Aorta (tissue), 5 donors: Measurements from ENCODE around the gene ZMYND19. TPM values are rescaled to one million over a fixed set of nuclear protein-coding genes. Genes with fewer than 3 reads are reported as not detected.

Experiments
- ATAC-seq: fragments of 200-7000 bp; cut with Tn5 transposase; one replicate; pipeline ENCODE4 v1.9.1; 2022; ENCODE audit warnings: moderate library complexity; ENCODE audit not compliant: low FRiP score
- DNase-seq, 2 donors: peaks; one replicate each; pipeline ENCODE4 v3.0.0-alpha.2; 2020
- H3K27ac ChIP-seq, 2 donors: one replicate each; pipeline ENCODE4 v1.5.1; 2013; ENCODE audit warnings: low read length in 2 of 2, mild to moderate bottlenecking in 2 of 2, moderate library complexity in 2 of 2, control low read depth in 1 of 2, inconsistent platforms in 1 of 2, low read depth in 1 of 2
- H3K27me3 ChIP-seq, 2 donors: one replicate each; pipeline ENCODE4 v1.6.1; 2013; ENCODE audit warnings: control low read depth in 1 of 2, low read length in 1 of 2, mild to moderate bottlenecking in 1 of 2, moderate library complexity in 1 of 2; ENCODE audit not compliant: insufficient read depth in 2 of 2, control insufficient read depth in 1 of 2
- H3K36me3 ChIP-seq, 2 donors: one replicate each; pipeline ENCODE4 v1.6.1; 2013; ENCODE audit warnings: control low read depth in 1 of 2, low read length in 1 of 2, mild to moderate bottlenecking in 1 of 2; ENCODE audit not compliant: insufficient read depth in 2 of 2, control insufficient read depth in 1 of 2
- H3K4me1 ChIP-seq, 2 donors: one replicate each; pipeline ENCODE4 v1.6.1; 2013; ENCODE audit warnings: low read length in 2 of 2, control low read depth in 1 of 2, mild to moderate bottlenecking in 1 of 2, moderate library complexity in 1 of 2; ENCODE audit not compliant: insufficient read depth in 2 of 2, control insufficient read depth in 1 of 2
- H3K4me3 ChIP-seq, 2 donors: one replicate each; pipeline ENCODE4 v1.5.1; 2013; ENCODE audit warnings: low read length in 2 of 2, control low read depth in 1 of 2, mild to moderate bottlenecking in 1 of 2
- H3K9me3 ChIP-seq: one replicate; pipeline ENCODE4 v1.6.1; 2013; ENCODE audit warnings: mild to moderate bottlenecking, low read length; ENCODE audit not compliant: control insufficient read depth
- WGBS, 2 donors: extraction: QIAGEN DNeasy Blood & Tissue Kit; methylation state at CpG; one replicate each; pipeline ENCODE4 v1.1.7; 2013; 5-methylcytosine and 5-hydroxymethylcytosine counted together
- intact Hi-C, 2 donors: fragments of 100-400 bp; cut with DNase I; formaldehyde crosslinking; loops; one replicate each; pipeline versions ENCODE4 v1.14.2 to v1.15.0; 2022
- polyA plus RNA-seq, 2 donors: library from polyadenylated mRNA; stranded (reverse); fragments of 200-250 nt; gene quantifications; one replicate each; pipeline ENCODE4 v1.2.3, GENCODE V29; 2013
- total RNA-seq, 2 donors: library from RNA; stranded (reverse); fragmentation: NEBNext Ultra II Directional; extraction: Animal tissue kit (Norgen Biotek cat#: 25700); gene quantifications; one replicate each; pipeline ENCODE4 v1.2.1, GENCODE V29; 2021
- donor health status: healthy with polysubstance abuse.
- donor health status: Bipolar disorder and iron deficiency.
- donor health status: DM: no; HTN: no; CAD: no.
- donor health status: DM: no; HTN: no; CAD: no.
- donor health status: DM: yes; HTN: yes; CAD: no.

ZMYND19 gene
- total and polyA plus RNA-seq, 4 donors, result 8.0 to 15.0 (median 11.5) TPM

GRCh38 chr9:137610944-137611343 is 20.6 kb upstream of the ZMYND19 start:
- no peaks in the 10 kb centered on the region for H3K9me3 ChIP-seq
- no peak overlapping the region for H3K27ac ChIP-seq
- 82 to 85% methylated on average over 6 of the region's 6 CpGs for WGBS, 2 donors
- H3K4me3 ChIP-seq, result no peak overlapping the region
- ATAC-seq, result no peak
- no peak for DNase-seq
- H3K4me1 ChIP-seq, result no peaks in the 10 kb centered on the region
- H3K36me3 ChIP-seq, result no peaks in the 10 kb centered on the region
- intact Hi-C loops, result no loop called here
- H3K27me3 ChIP-seq, result no peaks in the 10 kb centered on the region

- 51 to 60% methylated on average over 17 of the region's 17 CpGs for whole genome bisulfite sequencing, 2 donors
- intact Hi-C loops, result loop anchor here in 1 of 2 donors (10.0 kb wide), 1 partner anchor 52 kb away; the partner anchor contains the start of genes MRPL41 and PNPLA7
- no peaks in the 10 kb centered on the region for H3K9me3 ChIP-seq
- H3K4me1 ChIP-seq, result no peaks in the 10 kb centered on the region
- DNase-seq, result no peak
- no peak for ATAC-seq
- no peak overlapping the region for H3K27ac ChIP-seq
- no peak overlapping the region for H3K4me3 ChIP-seq
- no peaks in the 10 kb centered on the region for H3K27me3 ChIP-seq
- no peaks in the 10 kb centered on the region for H3K36me3 ChIP-seq
These were observed 17.0 kb upstream of the ZMYND19 start for GRCh38 chr9:137607141-137607857.

GRCh38 chr9:137606734-137607138 is 16.4 kb upstream of the ZMYND19 start:
- Histone ChIP-seq H3K27ac (no peak overlapping the region), H3K27me3 (no peaks in the 10 kb centered on the region), H3K4me1 (no peaks in the 10 kb centered on the region), H3K4me3 (no peak overlapping the region), H3K9me3 (no peaks in the 10 kb centered on the region), H3K36me3 (no peaks in the 10 kb centered on the region)
- DNase-seq, result peak; percentile 73 to 80
- intact Hi-C loops, result loop anchor here in 1 of 2 donors (10.0 kb wide), 1 partner anchor 52 kb away; the partner anchor contains the start of genes MRPL41 and PNPLA7
- no peak for ATAC-seq
- WGBS, 2 donors, result 34 to 37% methylated on average over 13 of the region's 13 CpGs

GRCh38 chr9:137606005-137606621 is 15.8 kb upstream of the ZMYND19 start:
- ATAC-seq, result no peak
- H3K4me1 ChIP-seq, result no peaks in the 10 kb centered on the region
- H3K27me3 ChIP-seq, result no peaks in the 10 kb centered on the region
- DNase-seq, result peak; percentile 65 to 80
- H3K36me3 ChIP-seq, result no peaks in the 10 kb centered on the region
- WGBS, 2 donors, result 5 to 9% methylated on average over 23 to 57 of the region's 57 CpGs
- intact Hi-C loops, result loop anchor here in 1 of 2 donors (10.0 kb wide), 1 partner anchor 51 kb away; the partner anchor contains the start of genes MRPL41 and PNPLA7
- peak overlapping the region; percentile 56 to 83 for H3K4me3 ChIP-seq
- no peaks in the 10 kb centered on the region for H3K9me3 ChIP-seq
- no peak overlapping the region for H3K27ac ChIP-seq

GRCh38 chr9:137605121-137606004 is 15.1 kb upstream of the ZMYND19 start, which contains the start of gene ARRDC1:
TSS of gene ARRDC1 (plus strand) at chr9:137605686. CDS start at chr9:137605718, 32 bp downstream.
- intact Hi-C loops, result loop anchor here in 1 of 2 donors (10.0 kb wide), 1 partner anchor 51 kb away; the partner anchor contains the start of genes MRPL41 and PNPLA7
- H3K27ac ChIP-seq, result peak within 1 kb of the TSS in 1 of 2 donors; percentile 53
- H3K27me3 ChIP-seq, result no peaks in the 10 kb centered on the region
- no peaks in the 10 kb centered on the region for H3K9me3 ChIP-seq
- ATAC-seq (peak; percentile 93), DNase-seq (peak; percentile 97 to 98)
- peak within 1 kb of the TSS; percentile 56 to 83 for H3K4me3 ChIP-seq
- H3K36me3 ChIP-seq, result no peaks in the 10 kb centered on the region
- H3K4me1 ChIP-seq, result no peaks in the 10 kb centered on the region
- WGBS, 2 donors, result 0 to 1% methylated on average over 48 to 111 of the region's 111 CpGs

- Histone ChIP-seq H3K4me3 (peak overlapping the region; percentile 29 to 45), H3K36me3 (no peaks in the 10 kb centered on the region), H3K4me1 (no peaks in the 10 kb centered on the region), H3K27ac (no peak overlapping the region), H3K9me3 (no peaks in the 10 kb centered on the region), H3K27me3 (no peaks in the 10 kb centered on the region)
- DNase-seq, result peak; percentile 67 to 79
- ATAC-seq, result no peak
- intact Hi-C loops, result loop anchor here in 1 of 2 donors (10.0 kb wide), 1 partner anchor 50 kb away; the partner anchor contains the start of genes MRPL41 and PNPLA7
- WGBS, 2 donors, result 8% methylated on average over 26 to 49 of the region's 49 CpGs
These were observed 14.2 kb upstream of the ZMYND19 start for GRCh38 chr9:137604345-137605086.

GRCh38 chr9:137603879-137604278 is 13.6 kb upstream of the ZMYND19 start:
- H3K27ac ChIP-seq, result no peak overlapping the region
- 44 to 50% methylated on average over 13 of the region's 13 CpGs for WGBS, 2 donors
- no peaks in the 10 kb centered on the region for H3K36me3 ChIP-seq
- ATAC-seq (no peak), DNase-seq (no peak)
- intact Hi-C loops, result loop anchor here in 1 of 2 donors (10.0 kb wide), 1 partner anchor 49 kb away; the partner anchor contains the start of genes MRPL41 and PNPLA7
- H3K4me1 ChIP-seq, result no peaks in the 10 kb centered on the region
- H3K9me3 ChIP-seq, result no peaks in the 10 kb centered on the region
- H3K4me3 ChIP-seq, result no peak overlapping the region
- no peaks in the 10 kb centered on the region for H3K27me3 ChIP-seq
